Keratinocyte (primary cell): ENCODE data around the gene CHD9NB.

Experiments
- EZH2 ChIP-seq: IDR thresholded peaks from one replicate; pipeline ENCODE4 v1.6.1; 2012; ENCODE audit warnings: inconsistent platforms, mild to moderate bottlenecking, low read length, moderate library complexity
- TF ChIP-seq, protein P1 (sequence below), 3 experiments: IDR thresholded peaks in 1 of 3; conservative IDR thresholded peaks in 1 of 3; optimal IDR thresholded peaks in 1 of 3; 2 replicates in 2 of 3; 3 replicates in 1 of 3; pipeline versions ENCODE3 to v1.5.1; 2011; ENCODE audit warnings: low read length in 3 of 3, mild to moderate bottlenecking in 3 of 3, moderate library complexity in 2 of 3, control low read depth in 1 of 3, inconsistent platforms in 1 of 3; ENCODE audit not compliant: insufficient read depth in 2 of 3; ENCODE audit errors: extremely low read depth in 1 of 3

DNA sequence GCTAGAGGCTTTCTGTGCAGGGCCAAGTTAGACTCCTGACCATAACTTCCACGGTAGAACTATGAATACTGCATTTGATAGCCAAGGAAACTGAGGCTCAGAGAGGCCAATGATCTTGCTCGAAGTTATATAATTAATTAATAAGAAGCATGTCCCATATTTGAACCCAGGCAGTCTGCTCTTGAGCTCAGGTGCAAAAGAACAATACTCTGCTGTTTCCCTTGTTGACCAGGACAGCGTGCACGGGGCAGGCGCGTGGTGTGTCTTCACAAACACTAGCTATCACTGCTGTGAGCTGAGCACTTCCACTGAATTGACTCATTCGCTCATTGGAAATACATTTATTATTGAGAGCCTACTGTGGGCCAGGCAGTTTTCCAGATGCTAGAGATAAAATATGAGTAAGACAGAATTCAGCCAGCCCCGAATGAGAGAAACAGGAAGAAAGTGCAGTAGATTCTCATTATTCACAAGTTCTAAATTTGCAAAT, 3.7 kb upstream of the CHD9NB start:
- TF ChIP-seq, protein P1, sequence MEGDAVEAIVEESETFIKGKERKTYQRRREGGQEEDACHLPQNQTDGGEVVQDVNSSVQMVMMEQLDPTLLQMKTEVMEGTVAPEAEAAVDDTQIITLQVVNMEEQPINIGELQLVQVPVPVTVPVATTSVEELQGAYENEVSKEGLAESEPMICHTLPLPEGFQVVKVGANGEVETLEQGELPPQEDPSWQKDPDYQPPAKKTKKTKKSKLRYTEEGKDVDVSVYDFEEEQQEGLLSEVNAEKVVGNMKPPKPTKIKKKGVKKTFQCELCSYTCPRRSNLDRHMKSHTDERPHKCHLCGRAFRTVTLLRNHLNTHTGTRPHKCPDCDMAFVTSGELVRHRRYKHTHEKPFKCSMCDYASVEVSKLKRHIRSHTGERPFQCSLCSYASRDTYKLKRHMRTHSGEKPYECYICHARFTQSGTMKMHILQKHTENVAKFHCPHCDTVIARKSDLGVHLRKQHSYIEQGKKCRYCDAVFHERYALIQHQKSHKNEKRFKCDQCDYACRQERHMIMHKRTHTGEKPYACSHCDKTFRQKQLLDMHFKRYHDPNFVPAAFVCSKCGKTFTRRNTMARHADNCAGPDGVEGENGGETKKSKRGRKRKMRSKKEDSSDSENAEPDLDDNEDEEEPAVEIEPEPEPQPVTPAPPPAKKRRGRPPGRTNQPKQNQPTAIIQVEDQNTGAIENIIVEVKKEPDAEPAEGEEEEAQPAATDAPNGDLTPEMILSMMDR (optimal IDR thresholded peaks at IDR 0.05 in 1 of 3, IDR thresholded peaks at IDR 0.05 in 1 of 3, conservative IDR thresholded peaks at IDR 0.05 in 1 of 3; ENCODE audit: extremely low read depth in 1 of 3, insufficient read depth in 2 of 3, low read length in 3 of 3) = no peak
- TF ChIP-seq EZH2 = no peak
